Keratinocyte (primary cell): ENCODE results near the gene NPNT.

Experiments used
- EZH2 ChIP-seq: IDR thresholded peaks from one replicate; pipeline ENCODE4 v1.6.1; 2012; ENCODE audit warnings: inconsistent platforms, mild to moderate bottlenecking, low read length, moderate library complexity
- TF ChIP-seq, protein P1 (sequence below), 3 experiments: IDR thresholded peaks in 1 of 3; conservative IDR thresholded peaks in 1 of 3; optimal IDR thresholded peaks in 1 of 3; 2 replicates in 2 of 3; 3 replicates in 1 of 3; pipeline versions ENCODE3 to v1.5.1; 2011; ENCODE audit warnings: low read length in 3 of 3, mild to moderate bottlenecking in 3 of 3, moderate library complexity in 2 of 3, control low read depth in 1 of 3, inconsistent platforms in 1 of 3; ENCODE audit not compliant: insufficient read depth in 2 of 3; ENCODE audit errors: extremely low read depth in 1 of 3

DNA sequence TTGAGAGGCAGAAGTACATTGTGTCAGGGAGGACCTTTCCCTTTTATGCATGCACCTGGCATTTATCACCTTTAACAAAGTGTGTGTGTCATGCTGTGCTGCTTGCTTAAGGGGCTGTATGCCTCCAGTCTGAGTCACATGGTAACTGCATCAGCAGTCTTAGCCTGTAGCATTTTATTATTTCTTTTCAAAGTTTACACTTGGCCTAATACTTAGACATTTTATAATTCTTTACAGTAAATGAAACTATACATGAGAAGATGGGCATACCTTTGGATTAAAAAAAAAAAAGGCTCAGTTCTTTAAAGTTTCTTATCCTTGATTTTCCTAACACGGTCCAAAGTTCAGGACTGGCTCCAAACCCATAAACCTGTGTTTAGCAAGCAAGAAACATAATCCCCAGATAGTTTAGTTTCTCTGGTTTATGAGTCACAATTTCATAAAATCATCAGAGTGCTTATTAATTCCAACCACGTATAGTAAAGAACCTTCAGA, 14.6 kb downstream of the NPNT start:
- TF ChIP-seq, protein P1, sequence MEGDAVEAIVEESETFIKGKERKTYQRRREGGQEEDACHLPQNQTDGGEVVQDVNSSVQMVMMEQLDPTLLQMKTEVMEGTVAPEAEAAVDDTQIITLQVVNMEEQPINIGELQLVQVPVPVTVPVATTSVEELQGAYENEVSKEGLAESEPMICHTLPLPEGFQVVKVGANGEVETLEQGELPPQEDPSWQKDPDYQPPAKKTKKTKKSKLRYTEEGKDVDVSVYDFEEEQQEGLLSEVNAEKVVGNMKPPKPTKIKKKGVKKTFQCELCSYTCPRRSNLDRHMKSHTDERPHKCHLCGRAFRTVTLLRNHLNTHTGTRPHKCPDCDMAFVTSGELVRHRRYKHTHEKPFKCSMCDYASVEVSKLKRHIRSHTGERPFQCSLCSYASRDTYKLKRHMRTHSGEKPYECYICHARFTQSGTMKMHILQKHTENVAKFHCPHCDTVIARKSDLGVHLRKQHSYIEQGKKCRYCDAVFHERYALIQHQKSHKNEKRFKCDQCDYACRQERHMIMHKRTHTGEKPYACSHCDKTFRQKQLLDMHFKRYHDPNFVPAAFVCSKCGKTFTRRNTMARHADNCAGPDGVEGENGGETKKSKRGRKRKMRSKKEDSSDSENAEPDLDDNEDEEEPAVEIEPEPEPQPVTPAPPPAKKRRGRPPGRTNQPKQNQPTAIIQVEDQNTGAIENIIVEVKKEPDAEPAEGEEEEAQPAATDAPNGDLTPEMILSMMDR (optimal IDR thresholded peaks at IDR 0.05 in 1 of 3, IDR thresholded peaks at IDR 0.05 in 1 of 3, conservative IDR thresholded peaks at IDR 0.05 in 1 of 3; ENCODE audit: extremely low read depth in 1 of 3, insufficient read depth in 2 of 3, low read length in 3 of 3): no peak
- no peak for TF ChIP-seq EZH2
